GM23338 (cell line): ENCODE measurements around the gene TNFRSF21. TPM values are rescaled to one million over a fixed set of nuclear protein-coding genes. Genes with fewer than 3 reads are reported as not detected.

Experiments used
- ATAC-seq: fragments of 200-7000 bp; cut with Tn5 transposase; 3 replicates; pipeline ENCODE4 v1.9.1; 2020
- DNase-seq: peaks from one replicate; pipeline ENCODE4 v3.0.0-alpha.2; 2015; ENCODE audit warnings: low spot score
- H2AFZ ChIP-seq: fragments of 200-600 bp; sonication (generic); 2 replicates; pipeline ENCODE4 v1.8.0; 2016; ENCODE audit warnings: antibody characterized with exemption, mild to moderate bottlenecking, moderate library complexity
- H3F3A ChIP-seq: fragments of 200-600 bp; sonication (generic); replicated peaks from 2 replicates; pipeline ENCODE4 v1.8.0; 2017; ENCODE audit warnings: antibody characterized with exemption, mixed run types, low read depth
- H3K27ac ChIP-seq: fragments of 200-600 bp; sonication (generic); 2 replicates; pipeline ENCODE4 v1.6.1; 2016; ENCODE audit warnings: low read depth
- H3K27me3 ChIP-seq: fragments of 200-600 bp; sonication (generic); 2 replicates; pipeline ENCODE4 v1.8.0; 2016; ENCODE audit warnings: mild to moderate bottlenecking, mixed run types, moderate library complexity; ENCODE audit not compliant: insufficient read depth
- H3K36me3 ChIP-seq: fragments of 200-600 bp; sonication (generic); 2 replicates; pipeline ENCODE4 v1.8.0; 2016; ENCODE audit warnings: mild to moderate bottlenecking; ENCODE audit not compliant: insufficient read depth
- H3K4me1 ChIP-seq: fragments of 200-600 bp; sonication (generic); 2 replicates; pipeline ENCODE4 v1.8.0; 2016; ENCODE audit warnings: mild to moderate bottlenecking, moderate library complexity; ENCODE audit not compliant: insufficient read depth
- H3K4me2 ChIP-seq: fragments of 200-600 bp; sonication (generic); 2 replicates; pipeline ENCODE4 v1.7.1; 2017; ENCODE audit warnings: mixed run types
- H3K4me3 ChIP-seq: fragments of 200-600 bp; sonication (generic); 2 replicates; pipeline ENCODE4 v1.6.1; 2016; ENCODE audit warnings: mixed run types
- H3K79me2 ChIP-seq: fragments of 200-600 bp; sonication (generic); replicated peaks from 2 replicates; pipeline ENCODE4 v1.8.0; 2017; ENCODE audit warnings: mild to moderate bottlenecking; ENCODE audit not compliant: insufficient read depth
- H3K9me2 ChIP-seq: fragments of 200-600 bp; sonication (generic); 2 replicates; pipeline ENCODE4 v1.8.0; 2017; ENCODE audit not compliant: insufficient read depth
- H4K20me1 ChIP-seq: fragments of 200-600 bp; sonication (generic); replicated peaks from 2 replicates; pipeline ENCODE4 v1.8.0; 2017; ENCODE audit warnings: mild to moderate bottlenecking; ENCODE audit not compliant: insufficient read depth
- H3K27ac Mint-ChIP-seq: 2 replicates; pipeline ENCODE4 v1.8.0; 2020; ENCODE audit warnings: inconsistent platforms, mild to moderate bottlenecking, moderate library complexity, mixed read lengths
- H3K27me3 Mint-ChIP-seq: 3 replicates; pipeline ENCODE4 v1.8.0; 2022; ENCODE audit warnings: low read depth, mild to moderate bottlenecking, moderate library complexity, mixed read lengths, inconsistent platforms; ENCODE audit not compliant: insufficient read depth, poor library complexity
- H3K36me3 Mint-ChIP-seq: 3 replicates; pipeline ENCODE4 v1.8.0; 2021; ENCODE audit warnings: low read depth, mild to moderate bottlenecking, inconsistent platforms, moderate library complexity, mixed read lengths
- H3K4me1 Mint-ChIP-seq: 3 replicates; pipeline ENCODE4 v1.8.0; 2020; ENCODE audit warnings: mild to moderate bottlenecking, inconsistent platforms, mixed read lengths
- H3K4me3 Mint-ChIP-seq: 3 replicates; pipeline ENCODE4 v1.8.0; 2021; ENCODE audit warnings: moderate library complexity, mild to moderate bottlenecking, inconsistent platforms, mixed read lengths
- H3K9me3 Mint-ChIP-seq: 3 replicates; pipeline ENCODE4 v1.8.0; 2020; ENCODE audit warnings: moderate library complexity, mild to moderate bottlenecking, inconsistent platforms, mixed read lengths
- CREB1 ChIP-seq: fragments of 250-450 bp; sonication (Bioruptor Pico); IDR thresholded peaks from 2 replicates; pipeline ENCODE4 v1.5.0; 2020; ENCODE audit warnings: low read depth, mild to moderate bottlenecking, moderate library complexity
- EZH2 ChIP-seq: fragments of 200-600 bp; sonication (generic); IDR thresholded peaks from one replicate; pipeline ENCODE4 v1.8.0; 2017; ENCODE audit warnings: antibody characterized with exemption, mild to moderate bottlenecking, low read depth; ENCODE audit not compliant: unreplicated experiment
- EZH2phosphoT487 ChIP-seq: fragments of 200-600 bp; sonication (generic); IDR thresholded peaks from one replicate; pipeline ENCODE4 v1.8.1; 2018; ENCODE audit warnings: antibody characterized with exemption; ENCODE audit not compliant: unreplicated experiment
- JUNB ChIP-seq: IDR thresholded peaks from one replicate; pipeline ENCODE4 v1.6.1; 2016; ENCODE audit warnings: antibody characterized with exemption; ENCODE audit not compliant: unreplicated experiment
- NANOG ChIP-seq: IDR thresholded peaks from 2 replicates; pipeline ENCODE4 v1.6.1; 2016; ENCODE audit warnings: antibody characterized with exemption, borderline replicate concordance
- POLR2AphosphoS5 ChIP-seq: IDR thresholded peaks from 2 replicates; pipeline ENCODE4 v1.6.1; 2016; ENCODE audit warnings: antibody characterized with exemption, low read depth
- STAT1 ChIP-seq: IDR thresholded peaks from one replicate; pipeline ENCODE4 v1.6.1; 2016; ENCODE audit warnings: antibody characterized with exemption; ENCODE audit not compliant: unreplicated experiment
- ZNF114 ChIP-seq: fragments of 250-450 bp; sonication (Bioruptor Pico); IDR thresholded peaks from 2 replicates; pipeline ENCODE4 v1.5.0; 2020; ENCODE audit warnings: mild to moderate bottlenecking, moderate library complexity
- ZNF331 ChIP-seq: fragments of 250-450 bp; sonication (Bioruptor Pico); IDR thresholded peaks from 2 replicates; pipeline ENCODE4 v1.5.0; 2020; ENCODE audit warnings: low read depth, mild to moderate bottlenecking, moderate library complexity
- polyA plus RNA-seq: library from polyadenylated mRNA; unstranded; fragments of >200 nt; fragmentation: Nextera tagmentation; extraction: Ambion mirVana; gene quantifications from 2 replicates; pipeline ENCODE4 v1.2.1, GENCODE V29; 2016
- total RNA-seq: library from RNA; depleted of rRNA; stranded (reverse); fragments of >200 nt; shearing (Covaris generic); gene quantifications from 2 replicates; pipeline ENCODE4 v1.2.3, GENCODE V29; 2014
- TF ChIP-seq, protein P1 (sequence below): fragments of 250-450 bp; sonication (Bioruptor Pico); IDR thresholded peaks from 2 replicates; pipeline ENCODE4 v1.5.0; 2020; ENCODE audit warnings: mild to moderate bottlenecking, moderate library complexity
- TF ChIP-seq, protein P2 (sequence below): IDR thresholded peaks from 2 replicates; pipeline ENCODE4 v1.6.1; 2016; ENCODE audit warnings: antibody characterized with exemption
- TF ChIP-seq, protein P3 (sequence below): IDR thresholded peaks from one replicate; pipeline ENCODE4 v1.6.1; 2018; ENCODE audit warnings: antibody characterized with exemption; ENCODE audit not compliant: unreplicated experiment
- TF ChIP-seq, protein P4 (sequence below), 2 experiments: fragments of 200-600 bp in 1 of 2; sonication (generic) in 1 of 2; conservative IDR thresholded peaks; 2 replicates each; pipeline versions ENCODE4 v1.5.1 to v1.6.1; 2016 to 2017; ENCODE audit warnings: antibody characterized with exemption in 2 of 2, low read depth in 2 of 2, mild to moderate bottlenecking in 2 of 2, moderate library complexity in 1 of 2

The TNFRSF21 gene
- total and polyA plus RNA-seq, 2 experiments from 2014 or later: 22.1 to 48.1 TPM

DNA sequence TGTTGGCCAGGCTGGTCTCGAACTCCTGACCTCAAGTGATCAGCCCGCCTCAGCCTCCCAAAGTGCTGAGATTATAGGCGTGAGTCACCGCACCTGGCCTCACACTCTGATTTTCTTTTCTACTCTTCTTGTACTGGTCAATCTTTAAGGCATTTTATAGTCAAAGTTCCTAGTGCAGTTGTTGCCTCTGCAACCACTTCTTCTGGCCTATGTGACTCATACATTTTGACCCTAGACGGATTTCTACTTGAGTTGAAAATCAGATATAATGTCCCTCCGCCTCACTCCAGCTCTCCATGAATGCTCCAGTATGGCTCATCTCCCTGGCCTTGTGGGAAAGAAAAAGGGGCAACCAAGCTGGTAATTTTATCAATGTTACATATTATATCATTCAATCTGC, 42.4 kb downstream of the TNFRSF21 start (continued):
- TF ChIP-seq, protein P1, sequence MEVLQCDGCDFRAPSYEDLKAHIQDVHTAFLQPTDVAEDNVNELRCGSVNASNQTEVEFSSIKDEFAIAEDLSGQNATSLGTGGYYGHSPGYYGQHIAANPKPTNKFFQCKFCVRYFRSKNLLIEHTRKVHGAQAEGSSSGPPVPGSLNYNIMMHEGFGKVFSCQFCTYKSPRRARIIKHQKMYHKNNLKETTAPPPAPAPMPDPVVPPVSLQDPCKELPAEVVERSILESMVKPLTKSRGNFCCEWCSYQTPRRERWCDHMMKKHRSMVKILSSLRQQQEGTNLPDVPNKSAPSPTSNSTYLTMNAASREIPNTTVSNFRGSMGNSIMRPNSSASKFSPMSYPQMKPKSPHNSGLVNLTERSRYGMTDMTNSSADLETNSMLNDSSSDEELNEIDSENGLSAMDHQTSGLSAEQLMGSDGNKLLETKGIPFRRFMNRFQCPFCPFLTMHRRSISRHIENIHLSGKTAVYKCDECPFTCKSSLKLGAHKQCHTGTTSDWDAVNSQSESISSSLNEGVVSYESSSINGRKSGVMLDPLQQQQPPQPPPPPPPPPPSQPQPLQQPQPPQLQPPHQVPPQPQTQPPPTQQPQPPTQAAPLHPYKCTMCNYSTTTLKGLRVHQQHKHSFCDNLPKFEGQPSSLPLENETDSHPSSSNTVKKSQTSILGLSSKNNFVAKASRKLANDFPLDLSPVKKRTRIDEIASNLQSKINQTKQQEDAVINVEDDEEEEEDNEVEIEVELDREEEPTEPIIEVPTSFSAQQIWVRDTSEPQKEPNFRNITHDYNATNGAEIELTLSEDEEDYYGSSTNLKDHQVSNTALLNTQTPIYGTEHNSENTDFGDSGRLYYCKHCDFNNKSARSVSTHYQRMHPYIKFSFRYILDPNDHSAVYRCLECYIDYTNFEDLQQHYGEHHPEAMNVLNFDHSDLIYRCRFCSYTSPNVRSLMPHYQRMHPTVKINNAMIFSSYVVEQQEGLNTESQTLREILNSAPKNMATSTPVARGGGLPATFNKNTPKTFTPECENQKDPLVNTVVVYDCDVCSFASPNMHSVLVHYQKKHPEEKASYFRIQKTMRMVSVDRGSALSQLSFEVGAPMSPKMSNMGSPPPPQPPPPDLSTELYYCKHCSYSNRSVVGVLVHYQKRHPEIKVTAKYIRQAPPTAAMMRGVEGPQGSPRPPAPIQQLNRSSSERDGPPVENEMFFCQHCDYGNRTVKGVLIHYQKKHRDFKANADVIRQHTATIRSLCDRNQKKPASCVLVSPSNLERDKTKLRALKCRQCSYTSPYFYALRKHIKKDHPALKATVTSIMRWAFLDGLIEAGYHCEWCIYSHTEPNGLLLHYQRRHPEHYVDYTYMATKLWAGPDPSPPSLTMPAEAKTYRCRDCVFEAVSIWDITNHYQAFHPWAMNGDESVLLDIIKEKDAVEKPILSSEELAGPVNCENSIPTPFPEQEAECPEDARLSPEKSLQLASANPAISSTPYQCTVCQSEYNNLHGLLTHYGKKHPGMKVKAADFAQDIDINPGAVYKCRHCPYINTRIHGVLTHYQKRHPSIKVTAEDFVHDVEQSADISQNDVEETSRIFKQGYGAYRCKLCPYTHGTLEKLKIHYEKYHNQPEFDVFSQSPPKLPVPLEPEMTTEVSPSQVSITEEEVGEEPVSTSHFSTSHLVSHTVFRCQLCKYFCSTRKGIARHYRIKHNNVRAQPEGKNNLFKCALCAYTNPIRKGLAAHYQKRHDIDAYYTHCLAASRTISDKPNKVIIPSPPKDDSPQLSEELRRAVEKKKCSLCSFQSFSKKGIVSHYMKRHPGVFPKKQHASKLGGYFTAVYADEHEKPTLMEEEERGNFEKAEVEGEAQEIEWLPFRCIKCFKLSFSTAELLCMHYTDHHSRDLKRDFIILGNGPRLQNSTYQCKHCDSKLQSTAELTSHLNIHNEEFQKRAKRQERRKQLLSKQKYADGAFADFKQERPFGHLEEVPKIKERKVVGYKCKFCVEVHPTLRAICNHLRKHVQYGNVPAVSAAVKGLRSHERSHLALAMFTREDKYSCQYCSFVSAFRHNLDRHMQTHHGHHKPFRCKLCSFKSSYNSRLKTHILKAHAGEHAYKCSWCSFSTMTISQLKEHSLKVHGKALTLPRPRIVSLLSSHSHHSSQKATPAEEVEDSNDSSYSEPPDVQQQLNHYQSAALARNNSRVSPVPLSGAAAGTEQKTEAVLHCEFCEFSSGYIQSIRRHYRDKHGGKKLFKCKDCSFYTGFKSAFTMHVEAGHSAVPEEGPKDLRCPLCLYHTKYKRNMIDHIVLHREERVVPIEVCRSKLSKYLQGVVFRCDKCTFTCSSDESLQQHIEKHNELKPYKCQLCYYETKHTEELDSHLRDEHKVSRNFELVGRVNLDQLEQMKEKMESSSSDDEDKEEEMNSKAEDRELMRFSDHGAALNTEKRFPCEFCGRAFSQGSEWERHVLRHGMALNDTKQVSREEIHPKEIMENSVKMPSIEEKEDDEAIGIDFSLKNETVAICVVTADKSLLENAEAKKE (CRISPR knock-in tag): no peak
- no peak for TF ChIP-seq EZH2
- TF ChIP-seq, protein P2, sequence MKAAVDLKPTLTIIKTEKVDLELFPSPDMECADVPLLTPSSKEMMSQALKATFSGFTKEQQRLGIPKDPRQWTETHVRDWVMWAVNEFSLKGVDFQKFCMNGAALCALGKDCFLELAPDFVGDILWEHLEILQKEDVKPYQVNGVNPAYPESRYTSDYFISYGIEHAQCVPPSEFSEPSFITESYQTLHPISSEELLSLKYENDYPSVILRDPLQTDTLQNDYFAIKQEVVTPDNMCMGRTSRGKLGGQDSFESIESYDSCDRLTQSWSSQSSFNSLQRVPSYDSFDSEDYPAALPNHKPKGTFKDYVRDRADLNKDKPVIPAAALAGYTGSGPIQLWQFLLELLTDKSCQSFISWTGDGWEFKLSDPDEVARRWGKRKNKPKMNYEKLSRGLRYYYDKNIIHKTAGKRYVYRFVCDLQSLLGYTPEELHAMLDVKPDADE: no peak
- TF ChIP-seq CREB1 (CRISPR knock-in tag): no peak
- no peak for TF ChIP-seq ZNF331 (CRISPR knock-in tag)
- TF ChIP-seq POLR2AphosphoS5: no peak

DNA sequence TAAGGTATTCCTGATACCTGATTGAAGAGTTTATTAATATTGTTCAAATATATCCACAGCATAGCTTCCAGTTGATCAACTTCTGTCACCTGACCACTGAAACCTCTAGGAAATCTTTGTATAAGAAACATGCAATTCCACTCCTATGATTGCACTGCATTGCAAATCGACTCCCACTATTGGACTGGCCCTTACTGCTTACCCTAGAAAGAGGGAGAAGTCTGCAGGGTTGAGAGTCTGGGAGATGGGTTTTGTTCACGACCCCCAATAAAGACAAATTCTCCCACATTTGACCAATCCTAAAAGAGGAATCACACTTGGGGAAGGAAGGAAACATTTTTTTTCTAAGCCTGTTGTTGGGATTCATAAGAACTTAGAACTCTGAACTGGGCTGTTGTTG, 43.7 kb downstream of the TNFRSF21 start:
- peaks cover 22% of the 10 kb centered on the region for H3K4me1 Mint-ChIP-seq
- peaks cover 44% of the 10 kb centered on the region for H4K20me1 ChIP-seq
- H3K4me3 Mint-ChIP-seq: no peak overlapping the region
- H3K27ac ChIP-seq: no peak overlapping the region
- no peak overlapping the region for H3K4me3 ChIP-seq
- no peaks in the 10 kb centered on the region for H3K27me3 ChIP-seq
- H3K4me1 ChIP-seq: peaks cover 13% of the 10 kb centered on the region
- peaks cover 3% of the 10 kb centered on the region for H3K27me3 Mint-ChIP-seq
- ATAC-seq: no peak
- no peak overlapping the region for H3K27ac Mint-ChIP-seq
- H3K4me2 ChIP-seq: no peak overlapping the region
- no peaks in the 10 kb centered on the region for H3F3A ChIP-seq
- H3K36me3 Mint-ChIP-seq: peaks cover 25% of the 10 kb centered on the region
- no peak overlapping the region for H2AFZ ChIP-seq
- no peak for DNase-seq
- peaks cover 7% of the 10 kb centered on the region; the same call in 1 of the 2 replicates for H3K36me3 ChIP-seq
- H3K9me2 ChIP-seq: no peaks in the 10 kb centered on the region
- peaks cover 92% of the 10 kb centered on the region for H3K79me2 ChIP-seq
- no peaks in the 10 kb centered on the region for H3K9me3 Mint-ChIP-seq
- no peak for TF ChIP-seq STAT1
- TF ChIP-seq ZNF331 (CRISPR knock-in tag): no peak
- TF ChIP-seq, protein P3, sequence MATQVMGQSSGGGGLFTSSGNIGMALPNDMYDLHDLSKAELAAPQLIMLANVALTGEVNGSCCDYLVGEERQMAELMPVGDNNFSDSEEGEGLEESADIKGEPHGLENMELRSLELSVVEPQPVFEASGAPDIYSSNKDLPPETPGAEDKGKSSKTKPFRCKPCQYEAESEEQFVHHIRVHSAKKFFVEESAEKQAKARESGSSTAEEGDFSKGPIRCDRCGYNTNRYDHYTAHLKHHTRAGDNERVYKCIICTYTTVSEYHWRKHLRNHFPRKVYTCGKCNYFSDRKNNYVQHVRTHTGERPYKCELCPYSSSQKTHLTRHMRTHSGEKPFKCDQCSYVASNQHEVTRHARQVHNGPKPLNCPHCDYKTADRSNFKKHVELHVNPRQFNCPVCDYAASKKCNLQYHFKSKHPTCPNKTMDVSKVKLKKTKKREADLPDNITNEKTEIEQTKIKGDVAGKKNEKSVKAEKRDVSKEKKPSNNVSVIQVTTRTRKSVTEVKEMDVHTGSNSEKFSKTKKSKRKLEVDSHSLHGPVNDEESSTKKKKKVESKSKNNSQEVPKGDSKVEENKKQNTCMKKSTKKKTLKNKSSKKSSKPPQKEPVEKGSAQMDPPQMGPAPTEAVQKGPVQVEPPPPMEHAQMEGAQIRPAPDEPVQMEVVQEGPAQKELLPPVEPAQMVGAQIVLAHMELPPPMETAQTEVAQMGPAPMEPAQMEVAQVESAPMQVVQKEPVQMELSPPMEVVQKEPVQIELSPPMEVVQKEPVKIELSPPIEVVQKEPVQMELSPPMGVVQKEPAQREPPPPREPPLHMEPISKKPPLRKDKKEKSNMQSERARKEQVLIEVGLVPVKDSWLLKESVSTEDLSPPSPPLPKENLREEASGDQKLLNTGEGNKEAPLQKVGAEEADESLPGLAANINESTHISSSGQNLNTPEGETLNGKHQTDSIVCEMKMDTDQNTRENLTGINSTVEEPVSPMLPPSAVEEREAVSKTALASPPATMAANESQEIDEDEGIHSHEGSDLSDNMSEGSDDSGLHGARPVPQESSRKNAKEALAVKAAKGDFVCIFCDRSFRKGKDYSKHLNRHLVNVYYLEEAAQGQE: no peak
- TF ChIP-seq, protein P4, sequence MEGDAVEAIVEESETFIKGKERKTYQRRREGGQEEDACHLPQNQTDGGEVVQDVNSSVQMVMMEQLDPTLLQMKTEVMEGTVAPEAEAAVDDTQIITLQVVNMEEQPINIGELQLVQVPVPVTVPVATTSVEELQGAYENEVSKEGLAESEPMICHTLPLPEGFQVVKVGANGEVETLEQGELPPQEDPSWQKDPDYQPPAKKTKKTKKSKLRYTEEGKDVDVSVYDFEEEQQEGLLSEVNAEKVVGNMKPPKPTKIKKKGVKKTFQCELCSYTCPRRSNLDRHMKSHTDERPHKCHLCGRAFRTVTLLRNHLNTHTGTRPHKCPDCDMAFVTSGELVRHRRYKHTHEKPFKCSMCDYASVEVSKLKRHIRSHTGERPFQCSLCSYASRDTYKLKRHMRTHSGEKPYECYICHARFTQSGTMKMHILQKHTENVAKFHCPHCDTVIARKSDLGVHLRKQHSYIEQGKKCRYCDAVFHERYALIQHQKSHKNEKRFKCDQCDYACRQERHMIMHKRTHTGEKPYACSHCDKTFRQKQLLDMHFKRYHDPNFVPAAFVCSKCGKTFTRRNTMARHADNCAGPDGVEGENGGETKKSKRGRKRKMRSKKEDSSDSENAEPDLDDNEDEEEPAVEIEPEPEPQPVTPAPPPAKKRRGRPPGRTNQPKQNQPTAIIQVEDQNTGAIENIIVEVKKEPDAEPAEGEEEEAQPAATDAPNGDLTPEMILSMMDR (conservative IDR thresholded peaks at IDR 0.05; ENCODE audit: low read depth in 2 of 2): no peak
- no peak for TF ChIP-seq JUNB
- TF ChIP-seq ZNF114 (CRISPR knock-in tag): no peak
- no peak for TF ChIP-seq POLR2AphosphoS5
- TF ChIP-seq EZH2: no peak
- TF ChIP-seq EZH2phosphoT487: no peak
- no peak for TF ChIP-seq NANOG
- no peak for TF ChIP-seq CREB1 (CRISPR knock-in tag)
